ENCODE measurements around the gene MOV10L1. TPM values are rescaled to one million over a fixed set of nuclear protein-coding genes. Genes with fewer than 3 reads are reported as not detected.

Gene MOV10L1
- total and polyA plus RNA-seq, 9 of the 15 experiments (the other 6 are each of a cell fraction or from before 2014, with no cell fraction given): 0.06 to 0.43 (median 0.15) TPM

DNA sequence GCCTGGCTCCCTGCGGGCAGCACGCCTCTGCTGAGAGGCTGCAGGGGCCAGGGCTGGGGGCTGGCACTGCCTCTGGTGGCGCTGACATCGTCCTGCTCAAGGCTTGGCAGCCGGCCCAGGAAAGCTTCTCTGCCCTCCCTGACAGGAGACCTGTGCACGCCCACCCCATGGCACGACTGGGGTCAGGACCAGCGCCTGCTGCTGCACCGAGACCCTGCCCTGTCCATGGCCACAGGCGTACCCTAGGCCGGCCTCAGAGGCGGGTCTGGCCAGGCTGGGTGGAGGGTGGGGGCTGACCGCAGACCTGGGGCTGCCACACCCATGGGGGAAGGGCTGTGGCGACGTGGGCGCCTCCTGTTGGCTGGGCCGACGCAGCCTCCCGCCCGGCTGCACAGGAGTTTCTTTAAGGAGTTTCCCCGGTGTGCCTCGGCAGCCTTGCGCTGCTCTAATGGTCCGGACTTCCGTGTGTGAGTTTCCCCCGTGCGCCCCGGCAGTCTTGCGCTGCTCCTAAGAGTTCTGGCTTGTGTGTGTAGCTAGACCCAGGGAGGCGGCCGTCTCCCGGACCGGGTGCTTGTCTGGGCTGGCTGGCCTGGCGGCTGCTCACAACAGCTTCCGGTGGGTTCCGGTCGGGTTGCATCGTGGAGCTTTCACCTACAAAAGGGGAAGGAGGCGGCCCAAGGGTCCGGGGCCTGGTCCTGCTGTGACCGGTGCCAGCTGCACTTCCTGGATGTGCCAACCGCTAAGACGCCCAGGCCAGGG is 100.6 kb downstream of the MOV10L1 start (continued):
- TF ChIP-seq ZNF124 (CRISPR knock-in tag; IDR thresholded peaks at IDR 0.05) (no peak), FOXA1 (IDR thresholded peaks at IDR 0.05; ENCODE audit: borderline replicate concordance) (no peak), ZNF766 (CRISPR knock-in tag; conservative IDR thresholded peaks at IDR 0.05) (peak; percentile 62; the same call in 1 of the 2 replicates), REST (IDR thresholded peaks at IDR 0.05; ENCODE audit: borderline replicate concordance) (no peak; the same call in 1 of the 2 replicates), REST (CRISPR knock-in tag; IDR thresholded peaks at IDR 0.05; ENCODE audit: low read depth) (no peak), CLOCK (CRISPR knock-in tag; IDR thresholded peaks at IDR 0.05; ENCODE audit: borderline replicate concordance) (no peak), ZNF232 (CRISPR knock-in tag; IDR thresholded peaks at IDR 0.05) (no peak), U2AF1 (optimal IDR thresholded peaks at IDR 0.05; ENCODE audit: low read depth, low read length) (no peak), HDAC8 (tag; IDR thresholded peaks at IDR 0.05) (no peak), RBM22 (IDR thresholded peaks at IDR 0.05; ENCODE audit: low read depth, low read length, poor library complexity, severe bottlenecking) (no peak), HDAC2 (IDR thresholded peaks at IDR 0.05) (no peak), TCFL5 (CRISPR knock-in tag; conservative IDR thresholded peaks at IDR 0.05) (no peak), PBX2 (CRISPR knock-in tag; IDR thresholded peaks at IDR 0.05; ENCODE audit: low read depth) (no peak), PBX2 (tag; conservative IDR thresholded peaks at IDR 0.05; ENCODE audit: low read depth) (no peak), ZNF583 (CRISPR knock-in tag; IDR thresholded peaks at IDR 0.05) (no peak)

Measured in K562 (cell line).